Endothelial cell of hepatic sinusoid (primary cell): ENCODE results near the gene NEK11.
"Not testable (repeated sequence)": the region's sequence is repeated elsewhere in the genome, so short reads cannot be mapped to it uniquely, and the experiment has no call there.

Experiments used
- in situ Hi-C: cut with HindIII; loops from 2 replicates; pipeline ENCODE4 v1.10.0; 2017; ENCODE audit warnings: low sequenced_read_pairs

Gene NEK11

DNA sequence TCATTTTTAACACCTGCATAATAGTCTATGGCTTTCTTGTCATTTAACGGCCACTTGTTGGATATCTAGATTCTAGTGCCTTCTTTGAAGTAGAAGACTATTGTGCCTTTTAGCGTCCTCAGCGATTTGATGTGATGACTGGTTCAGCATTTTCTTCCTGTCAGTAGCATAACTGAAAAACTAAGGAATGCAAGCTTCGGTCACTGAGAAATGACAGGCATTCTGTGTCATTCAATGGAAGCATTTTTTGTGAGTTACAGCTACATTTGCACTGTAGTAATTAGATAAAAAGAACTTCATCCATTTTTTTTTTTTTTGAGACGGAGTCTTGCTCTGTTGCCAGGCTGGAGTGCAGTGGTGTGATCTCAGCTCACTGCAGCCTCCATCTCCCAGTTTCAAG lies 10.3 kb downstream of the NEK11 start:
- in situ Hi-C loops = no loop called here

DNA sequence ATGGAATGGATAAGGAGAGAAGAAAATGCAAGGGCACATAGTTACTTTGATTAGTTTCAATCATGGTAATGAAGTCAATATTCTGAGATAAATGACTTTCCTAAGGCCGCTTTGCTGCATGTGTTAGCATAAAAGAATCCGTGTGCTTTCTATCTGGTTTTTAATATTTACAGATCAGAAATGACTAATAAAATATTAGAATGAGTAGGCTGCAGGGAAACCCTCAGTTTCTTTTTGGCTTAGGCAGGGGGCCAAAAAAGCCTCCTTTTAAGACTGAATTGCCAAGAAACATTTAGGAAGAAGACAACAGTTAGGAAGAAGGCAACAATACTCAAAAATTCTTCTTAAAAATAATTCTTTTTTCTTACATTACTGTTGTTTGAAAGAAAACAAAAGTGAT lies 11.6 kb downstream of the NEK11 start:
- in situ Hi-C loops = no loop called here

- in situ Hi-C loops = not testable (repeated sequence)
Observed at GRCh38 chr3:131042271-131042985, 15.8 kb downstream of the NEK11 start.

DNA sequence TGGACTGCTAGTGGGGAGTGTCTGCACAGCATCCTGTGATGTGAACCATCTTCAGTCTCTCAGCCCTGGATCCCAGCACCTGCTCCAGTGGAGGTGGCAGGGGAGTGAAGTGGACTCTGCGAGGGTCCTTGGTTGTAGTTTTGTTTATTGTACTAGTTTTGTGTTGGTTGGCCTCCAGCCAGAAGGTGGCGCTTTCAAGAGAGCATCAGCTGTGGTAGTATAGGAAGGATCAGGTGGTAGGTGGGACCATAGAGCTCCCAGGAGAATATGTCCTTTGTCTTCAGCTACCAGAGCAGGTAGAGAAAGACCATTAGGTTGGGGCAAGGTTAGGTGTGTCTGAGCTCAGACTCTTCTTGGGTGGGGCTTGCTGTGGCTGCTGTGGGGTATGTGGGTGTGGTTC lies 20.9 kb downstream of the NEK11 start:
- in situ Hi-C loops = no loop called here

DNA sequence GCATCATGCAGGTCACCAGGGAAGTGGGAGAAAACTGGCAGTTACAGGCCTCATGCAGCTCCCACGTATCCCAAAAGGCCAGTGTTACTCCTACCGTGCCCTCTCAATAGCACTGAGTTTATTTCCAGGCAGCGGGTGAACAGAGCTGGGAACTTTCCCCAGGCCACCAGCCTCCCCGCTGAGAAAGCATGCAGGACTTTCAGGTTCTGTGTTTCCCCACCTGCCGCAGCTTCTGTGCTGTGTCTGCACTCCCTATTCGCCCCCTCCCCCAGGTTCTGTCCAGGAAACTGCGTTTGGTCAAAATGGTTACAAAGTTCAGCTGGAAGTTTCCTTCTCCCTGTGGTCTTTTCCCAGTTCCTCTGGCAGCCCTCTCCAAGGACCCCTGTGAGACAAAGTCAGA lies 21.4 kb downstream of the NEK11 start:
- in situ Hi-C loops = no loop called here

DNA sequence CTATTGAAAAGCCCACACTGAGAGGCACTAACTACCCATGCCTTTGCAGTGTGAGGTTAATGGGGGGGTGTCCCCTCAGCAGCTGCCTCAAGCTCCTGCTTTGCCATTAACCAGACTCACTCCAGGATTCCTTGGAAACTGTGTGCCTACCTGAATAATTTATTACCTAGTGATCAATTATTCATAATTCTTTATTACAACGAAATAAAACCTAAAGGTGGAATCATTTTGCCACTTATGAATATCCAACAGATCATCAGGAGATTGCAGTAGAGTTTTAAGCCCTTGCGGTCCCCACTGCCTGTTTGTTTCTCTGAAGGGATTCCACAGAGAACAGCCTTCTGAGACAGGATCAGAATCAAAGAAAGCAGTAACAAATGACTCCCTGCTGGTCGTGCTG lies 23.3 kb downstream of the NEK11 start:
- in situ Hi-C loops = no loop called here

- in situ Hi-C loops = no loop called here
Observed at GRCh38 chr3:131053043-131053859, 26.6 kb downstream of the NEK11 start.

DNA sequence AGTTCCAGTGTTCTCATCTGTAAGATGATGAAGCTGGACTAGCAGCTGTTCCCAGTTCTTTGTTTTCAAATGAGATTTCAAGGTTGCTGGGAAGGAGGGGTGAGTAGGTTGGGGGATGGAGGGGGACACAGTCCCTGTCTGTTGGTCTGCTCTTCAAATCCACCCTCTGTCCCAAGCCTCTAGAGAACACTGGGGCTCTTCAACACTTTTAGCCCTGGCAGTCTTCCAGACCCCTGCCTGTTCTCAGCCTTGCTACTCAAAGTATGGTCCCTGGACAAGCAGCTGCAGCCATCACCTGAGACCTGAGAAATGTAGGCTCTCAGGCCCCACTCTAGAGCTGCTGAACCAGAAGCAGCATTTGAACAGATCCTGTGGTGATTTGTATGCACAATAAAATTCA lies 41.3 kb downstream of the NEK11 start:
- in situ Hi-C loops = no loop called here

DNA sequence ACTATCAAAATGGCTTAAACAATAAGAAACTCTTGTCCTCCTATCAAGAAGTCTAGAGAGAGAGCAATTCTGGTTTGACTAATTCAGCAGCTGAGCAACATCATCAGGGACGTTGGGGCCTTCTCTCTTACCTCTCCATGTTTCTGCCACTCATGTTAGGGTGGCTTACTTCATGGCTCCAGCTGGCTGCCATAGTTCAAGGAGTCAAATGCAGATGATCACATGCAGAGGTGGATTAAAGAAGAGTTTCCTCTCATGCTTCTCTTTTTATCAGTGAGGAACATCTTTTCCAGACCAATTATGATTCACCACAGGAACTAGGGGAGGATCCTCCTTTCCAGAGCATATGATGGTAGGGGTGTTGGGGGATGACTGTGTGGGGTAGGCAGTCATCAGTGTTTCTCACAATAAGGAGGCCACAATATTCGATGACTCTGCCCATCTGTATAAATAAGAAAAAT lies 45.5 kb downstream of the NEK11 start:
- in situ Hi-C loops = no loop called here

GRCh38 chr3:131072845-131073244 lies 46.2 kb downstream of the NEK11 start:
- in situ Hi-C loops = no loop called here

DNA sequence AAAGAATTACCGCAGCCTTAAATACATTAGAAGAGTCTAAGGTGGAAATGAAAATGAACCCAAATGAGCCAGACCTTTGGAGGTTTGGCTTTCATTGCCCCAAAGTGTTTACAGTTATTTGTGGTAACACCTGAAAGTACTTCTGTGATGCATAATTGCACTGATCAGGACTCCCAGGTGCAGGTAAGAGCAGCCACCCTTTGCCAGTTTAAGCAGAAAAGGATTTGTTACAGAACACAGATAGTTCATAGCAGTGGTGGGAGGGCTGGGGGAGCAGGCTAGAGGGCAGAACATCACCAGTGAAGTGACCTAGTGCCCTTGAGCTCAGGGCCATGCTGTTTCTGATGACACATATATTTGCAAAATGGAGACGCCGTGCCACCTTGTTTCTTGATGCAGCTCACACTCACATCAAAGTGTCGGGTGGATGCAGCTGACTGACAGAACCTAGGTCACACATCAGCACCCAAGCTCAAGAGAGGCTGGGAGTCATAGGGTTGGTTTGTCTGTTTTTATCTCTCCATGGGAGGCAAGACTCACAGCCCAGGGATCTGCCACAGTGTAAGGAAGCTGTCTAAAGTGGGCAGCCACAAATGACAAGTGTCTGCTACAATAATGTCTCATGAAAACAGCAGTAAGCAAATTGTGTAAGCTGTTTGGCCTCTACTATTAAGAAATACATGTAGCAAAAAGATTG lies 49.1 kb downstream of the NEK11 start:
- in situ Hi-C loops = no loop called here

DNA sequence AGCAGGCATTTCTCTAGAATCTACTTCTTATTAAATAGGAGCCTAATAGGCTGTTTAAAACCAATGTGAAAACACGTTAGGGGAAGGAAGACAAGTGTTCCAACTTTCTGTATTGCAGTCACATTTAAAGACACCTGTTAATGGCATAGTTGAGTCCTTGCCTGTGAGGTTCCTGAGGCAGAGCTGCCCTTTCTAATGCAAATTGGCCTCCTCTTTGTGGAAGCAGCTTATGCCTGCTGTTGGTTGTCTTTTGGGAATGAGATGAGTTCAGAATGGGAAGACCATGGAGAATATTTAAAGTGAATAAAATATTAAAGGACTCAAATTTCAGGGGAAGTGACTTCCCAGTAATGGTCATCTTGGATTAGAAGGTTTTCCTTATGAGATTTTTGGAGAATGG lies 51.2 kb downstream of the NEK11 start:
- in situ Hi-C loops = no loop called here

DNA sequence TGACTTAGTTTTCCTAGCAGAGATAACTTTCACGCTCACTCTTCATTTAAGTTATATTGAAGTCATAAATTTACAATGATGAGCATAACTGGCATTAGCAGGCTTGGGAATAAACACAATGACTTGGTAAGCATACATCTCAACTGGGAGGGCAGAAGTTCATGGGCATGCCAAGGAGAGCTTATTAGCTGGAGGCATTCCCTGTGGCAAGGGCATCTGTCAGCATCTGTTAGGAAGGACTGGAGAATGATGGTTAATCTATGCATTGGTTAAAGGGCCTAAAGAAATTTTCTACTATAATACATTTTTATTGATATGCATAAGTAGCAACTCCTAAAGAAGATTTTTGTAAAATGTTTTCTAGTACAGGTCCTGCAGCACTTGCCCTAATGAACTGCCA lies 52.4 kb downstream of the NEK11 start:
- in situ Hi-C loops = no loop called here

DNA sequence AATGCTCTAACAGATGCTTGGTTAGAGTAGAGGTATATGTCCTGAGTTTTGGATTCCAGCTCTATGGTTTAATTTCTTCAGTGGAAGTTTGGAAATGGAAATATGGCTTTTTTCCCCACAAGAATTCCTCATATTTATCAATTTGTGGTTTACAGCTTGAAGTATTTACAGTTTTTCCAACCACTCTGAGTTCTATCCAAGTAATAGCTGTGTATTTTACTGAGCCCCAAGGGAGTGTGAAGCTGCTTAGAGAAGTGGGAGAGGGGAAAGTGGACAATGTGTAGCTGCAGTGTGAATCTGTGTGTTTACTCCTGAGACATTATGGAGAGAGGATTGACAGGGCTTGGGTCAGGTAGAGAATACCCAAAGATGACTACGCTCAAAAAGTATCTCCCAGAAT lies 54.5 kb downstream of the NEK11 start:
- in situ Hi-C loops = no loop called here

- in situ Hi-C loops = no loop called here
Observed at GRCh38 chr3:131082246-131082645, 55.6 kb downstream of the NEK11 start.

GRCh38 chr3:131082871-131083863 lies 56.5 kb downstream of the NEK11 start:
- in situ Hi-C loops = no loop called here

DNA sequence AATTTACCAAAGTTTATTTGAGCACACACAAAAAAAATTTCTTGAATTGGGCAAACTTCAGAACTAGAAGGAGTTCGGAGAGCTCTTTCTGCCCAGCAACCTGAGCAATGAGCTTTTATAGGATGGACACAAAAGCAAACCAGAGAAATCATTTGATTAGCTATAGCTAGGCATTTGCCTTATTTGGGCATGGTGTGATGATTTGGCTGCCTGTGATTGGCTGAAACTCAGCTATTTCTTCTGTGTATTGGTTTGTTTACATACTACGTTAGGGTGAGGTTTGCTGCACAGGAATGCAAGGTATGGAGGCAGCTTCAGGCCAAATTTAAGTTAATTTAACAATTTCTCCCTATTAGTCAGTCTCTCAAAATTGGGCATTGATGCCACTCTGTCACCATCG lies 65.1 kb downstream of the NEK11 start:
- in situ Hi-C loops = no loop called here

- in situ Hi-C loops = no loop called here
Observed at GRCh38 chr3:131107637-131108433, 81.2 kb downstream of the NEK11 start.

GRCh38 chr3:131109156-131109555 lies 82.5 kb downstream of the NEK11 start:
- in situ Hi-C loops = no loop called here

DNA sequence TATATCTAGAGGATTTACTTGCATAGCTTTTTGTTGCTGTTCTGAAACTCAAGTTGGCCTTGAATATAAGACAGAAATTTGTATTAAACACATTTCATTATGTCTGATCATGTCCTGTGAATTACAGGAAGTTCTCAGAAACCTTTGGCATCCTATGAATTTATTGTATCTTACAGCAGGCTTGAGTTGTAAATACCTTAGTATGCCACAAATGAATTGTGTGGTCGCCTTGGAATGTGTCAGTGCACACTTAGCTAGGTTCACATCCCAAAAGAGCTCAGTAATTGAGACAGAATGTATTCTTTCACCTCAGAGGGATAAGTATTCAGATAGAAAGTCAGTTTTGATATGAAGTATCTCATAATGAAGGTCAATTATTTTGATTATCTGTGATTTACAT lies 83.4 kb downstream of the NEK11 start:
- in situ Hi-C loops = no loop called here
